COR-L47 (cell line): ENCODE data around the gene P2RY11.

Experiments used
- DNase-seq: peaks from one replicate; lab custom pipeline; 2025; lab: John Stamatoyannopoulos, UW

Gene P2RY11

GRCh38 chr19:10141479-10141878 is 30.0 kb downstream of the P2RY11 start:
- DNase-seq, result no peak

GRCh38 chr19:10141973-10142372 is 30.5 kb downstream of the P2RY11 start:
- no peak for DNase-seq

- DNase-seq, result no peak
Observed at GRCh38 chr19:10142701-10143375, 31.3 kb downstream of the P2RY11 start.

GRCh38 chr19:10143681-10144080 is 32.2 kb downstream of the P2RY11 start:
- DNase-seq, result no peak

- DNase-seq, result no peak
Observed at GRCh38 chr19:10144361-10144760, 32.9 kb downstream of the P2RY11 start.

- DNase-seq, result no peak
Observed at GRCh38 chr19:10145031-10145430, 33.5 kb downstream of the P2RY11 start.

GRCh38 chr19:10146142-10146541 is 34.6 kb downstream of the P2RY11 start:
- no peak for DNase-seq

GRCh38 chr19:10149427-10149826 is 37.9 kb downstream of the P2RY11 start:
- DNase-seq, result no peak

- DNase-seq, result no peak
Observed at GRCh38 chr19:10151521-10151920, 40.0 kb downstream of the P2RY11 start.

- DNase-seq, result no peak
Observed at GRCh38 chr19:10152100-10152499, 40.6 kb downstream of the P2RY11 start.

GRCh38 chr19:10155839-10156238 is 44.3 kb downstream of the P2RY11 start:
- DNase-seq, result no peak

GRCh38 chr19:10158071-10158470 is 46.6 kb downstream of the P2RY11 start:
- DNase-seq, result no peak

GRCh38 chr19:10158485-10158884 is 47.0 kb downstream of the P2RY11 start:
- no peak for DNase-seq

- DNase-seq, result no peak
Observed at GRCh38 chr19:10159610-10160009, 48.1 kb downstream of the P2RY11 start.

- no peak for DNase-seq
Observed at GRCh38 chr19:10163536-10163935, 52.0 kb downstream of the P2RY11 start.
